Superior temporal gyrus (tissue), 1 donor: ENCODE measurements around the gene LARGE1.
A peak's percentile ranks its signal among the peaks of the same experiment; 100 is the strongest.

ENCODE experiments used
- DNase-seq: peaks from one replicate; pipeline ENCODE4 v3.0.0-alpha.2; 2016; ENCODE audit errors: extremely low spot score

The LARGE1 gene

DNA sequence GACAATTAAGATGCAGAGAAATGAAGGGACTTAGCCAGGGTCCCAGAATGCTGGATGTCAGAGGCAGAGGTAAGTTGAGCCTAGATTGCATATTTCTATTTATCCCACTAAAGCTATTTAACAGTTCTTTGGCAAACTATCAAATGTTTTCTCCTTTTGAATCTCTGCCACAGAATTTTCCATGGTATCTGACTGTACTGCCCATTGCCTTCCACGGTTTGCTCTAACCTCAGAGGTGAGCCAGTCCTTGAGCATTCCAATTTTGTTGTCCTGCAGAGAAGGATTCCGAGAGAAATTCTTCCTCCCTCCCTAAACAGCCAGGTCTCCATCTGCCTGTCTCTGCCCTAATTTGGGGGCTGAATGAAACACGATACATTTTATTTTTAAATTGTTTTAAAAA is 493.8 kb downstream of the LARGE1 start:
- no peak for DNase-seq

DNA sequence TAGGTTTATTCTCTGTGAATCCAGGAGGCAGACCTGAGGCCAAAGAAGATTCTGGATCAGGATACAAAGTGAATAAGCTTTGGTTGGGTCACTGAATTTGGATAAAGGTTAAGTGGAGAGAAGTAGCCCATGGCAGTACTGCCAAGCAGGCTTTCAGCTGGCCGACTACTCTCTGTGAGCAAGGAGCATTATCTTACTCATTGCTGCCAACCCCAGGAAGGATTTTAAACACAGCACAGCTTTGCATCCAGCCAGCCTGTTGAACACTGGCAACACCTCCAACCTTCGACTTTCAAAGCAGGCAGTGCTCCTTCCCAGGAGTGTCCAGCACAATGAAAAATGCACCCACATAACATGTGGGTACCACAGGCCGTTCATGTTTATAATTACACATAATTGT is 498.4 kb downstream of the LARGE1 start:
- DNase-seq, result no peak

DNA sequence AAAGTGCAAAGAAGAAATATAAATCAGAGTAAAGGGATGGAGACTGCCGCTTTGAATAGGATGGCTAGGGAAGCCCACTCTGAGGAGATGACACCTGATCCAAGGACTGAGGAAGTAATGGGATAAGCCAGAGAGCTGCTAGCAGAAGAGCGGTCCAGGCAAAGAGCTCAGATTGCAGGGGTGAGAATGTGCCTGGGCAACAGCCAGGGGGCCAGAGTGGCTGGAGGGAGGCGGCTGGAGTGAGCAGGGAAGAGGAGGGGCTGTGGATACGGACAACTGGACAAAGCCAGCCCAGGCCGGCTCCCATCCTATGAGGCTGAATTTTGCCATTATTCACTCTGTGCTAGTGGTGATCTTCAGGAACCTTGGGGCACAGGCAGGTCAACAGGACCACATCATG is 501.8 kb downstream of the LARGE1 start:
- DNase-seq, result no peak

DNA sequence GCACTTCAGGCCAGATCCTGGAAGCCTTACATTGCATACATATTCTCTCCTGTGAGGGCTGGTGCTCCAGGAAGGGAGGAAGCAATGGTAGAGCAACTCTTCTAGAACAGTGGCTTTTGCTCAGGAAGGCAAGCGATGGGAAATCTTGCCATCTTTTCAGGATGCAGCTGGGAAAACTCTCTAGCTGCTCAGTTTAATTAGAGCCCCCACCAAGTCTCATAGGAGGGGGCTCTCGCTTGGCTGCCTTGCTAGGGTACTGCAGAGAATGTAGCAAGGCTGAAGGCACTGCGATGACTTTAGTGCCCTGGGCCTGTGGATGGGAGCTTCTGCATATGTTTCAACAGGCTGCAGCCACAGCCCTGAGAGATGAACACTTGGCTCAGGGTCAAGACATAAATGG is 504.9 kb downstream of the LARGE1 start:
- no peak for DNase-seq

DNA sequence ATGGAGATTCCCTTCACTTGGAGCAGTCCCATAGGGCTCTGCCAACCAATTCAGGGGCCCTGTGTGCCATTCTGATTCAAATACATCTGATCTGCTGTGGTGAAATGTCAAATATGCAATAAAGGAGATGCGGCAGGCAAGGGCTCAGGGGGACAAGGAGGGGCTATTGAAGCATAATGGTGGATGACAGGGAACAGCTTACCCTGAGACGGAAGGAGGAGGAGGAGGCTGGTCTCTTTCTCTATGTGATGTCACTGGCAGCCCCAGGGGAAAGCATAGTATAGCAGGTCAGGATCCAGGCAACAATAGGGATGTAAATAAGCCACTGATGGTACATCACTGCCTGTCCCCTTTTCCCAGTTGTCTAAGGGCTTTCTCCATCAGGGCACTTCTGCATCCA is 511.2 kb downstream of the LARGE1 start:
- DNase-seq, result no peak

DNA sequence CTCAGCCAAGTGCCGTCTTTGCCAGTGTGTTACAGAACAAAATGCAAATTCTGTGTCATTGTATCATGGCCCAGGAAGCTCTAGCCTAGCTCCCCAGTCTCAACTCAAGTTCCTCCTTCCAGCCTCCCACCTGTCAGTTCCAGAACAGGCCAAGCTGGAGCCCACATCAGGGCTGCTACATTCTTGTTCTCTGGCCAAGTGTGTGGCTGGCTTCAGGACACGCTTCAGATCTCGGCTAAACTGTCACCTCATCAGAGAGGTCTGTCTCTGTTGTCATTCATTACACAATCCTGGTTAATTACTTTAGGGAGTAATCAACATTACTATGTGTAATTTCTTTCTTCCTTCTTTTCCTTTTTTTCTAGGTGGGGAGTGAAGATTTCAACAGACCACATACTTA is 515.1 kb downstream of the LARGE1 start:
- DNase-seq, result no peak

DNA sequence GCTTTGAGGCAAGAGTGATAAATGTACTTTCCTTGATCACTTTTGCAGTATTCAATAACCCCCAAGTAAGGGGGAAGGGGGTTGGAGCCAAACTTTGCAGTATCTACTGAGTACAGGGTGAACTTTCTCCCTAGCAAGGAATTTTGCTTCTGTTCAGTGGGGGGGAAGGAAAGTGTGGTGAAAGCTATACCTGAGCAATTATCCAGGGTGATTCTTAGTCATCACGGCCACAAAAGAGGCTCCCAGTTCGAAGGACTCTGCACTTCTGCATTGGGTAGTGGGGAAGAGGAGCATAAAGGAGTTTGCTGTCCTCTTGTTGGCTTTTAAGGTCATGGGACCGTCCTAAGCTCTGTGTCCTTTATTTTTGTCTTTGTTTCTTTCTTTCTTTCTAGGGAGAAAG is 515.6 kb downstream of the LARGE1 start:
- DNase-seq, result no peak

DNA sequence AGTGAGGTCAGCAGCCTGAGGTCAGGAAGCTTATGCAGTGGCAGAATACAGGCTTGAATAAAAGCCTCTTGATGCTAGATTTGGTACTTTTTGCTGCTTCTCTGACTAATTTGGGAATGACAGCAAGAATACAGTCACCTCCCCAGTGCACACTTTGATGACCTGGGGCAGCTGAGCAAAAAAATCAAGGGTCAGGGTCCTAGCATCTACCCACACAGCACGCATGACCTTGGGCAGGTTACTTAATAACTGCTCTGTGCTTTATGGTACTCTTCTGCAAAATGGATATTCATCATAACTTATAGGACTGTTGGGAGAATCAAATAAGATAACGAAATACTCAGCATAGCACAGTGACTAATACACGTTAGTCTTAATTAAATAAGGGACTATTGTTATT is 518.0 kb downstream of the LARGE1 start:
- no peak for DNase-seq

DNA sequence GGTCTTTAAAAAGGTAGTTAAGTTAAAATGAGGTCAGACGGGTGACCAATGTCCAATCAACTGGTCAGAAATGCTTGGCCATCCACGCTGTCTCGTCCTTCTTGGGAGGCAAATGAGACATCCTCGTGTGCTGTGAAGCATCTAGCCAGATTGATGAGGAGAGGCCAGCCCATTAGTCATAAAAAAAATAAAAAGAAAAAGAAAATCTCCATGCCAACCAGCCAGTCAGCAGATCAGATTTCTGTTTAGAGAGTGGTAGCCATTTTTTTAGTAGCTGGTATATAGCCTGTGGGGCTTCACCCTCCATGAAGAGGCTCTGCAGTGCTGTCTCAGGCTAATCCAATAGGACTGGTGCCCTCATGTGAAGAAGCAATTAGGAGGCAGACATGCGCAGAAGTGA is 519.0 kb downstream of the LARGE1 start:
- no peak for DNase-seq

DNA sequence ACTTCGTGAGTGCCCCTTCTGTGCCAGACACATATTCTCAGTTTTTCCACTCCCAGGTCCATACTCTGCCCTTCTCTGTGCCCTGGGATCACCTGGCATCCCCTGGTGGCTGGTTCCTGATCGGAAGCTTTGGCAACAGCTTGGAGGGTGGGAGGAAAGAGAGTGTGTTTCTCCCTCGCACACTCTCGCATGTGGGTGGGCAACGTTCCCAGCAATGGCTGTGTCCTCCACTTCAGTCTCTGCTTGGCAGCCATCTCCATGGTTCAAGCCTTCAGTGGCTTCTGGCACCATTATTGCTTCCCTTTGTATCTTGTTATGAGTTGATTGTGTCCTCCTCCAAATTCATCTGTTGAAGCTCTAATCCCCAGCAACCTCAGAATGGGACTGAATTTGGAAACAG is 519.4 kb downstream of the LARGE1 start:
- no peak for DNase-seq

DNA sequence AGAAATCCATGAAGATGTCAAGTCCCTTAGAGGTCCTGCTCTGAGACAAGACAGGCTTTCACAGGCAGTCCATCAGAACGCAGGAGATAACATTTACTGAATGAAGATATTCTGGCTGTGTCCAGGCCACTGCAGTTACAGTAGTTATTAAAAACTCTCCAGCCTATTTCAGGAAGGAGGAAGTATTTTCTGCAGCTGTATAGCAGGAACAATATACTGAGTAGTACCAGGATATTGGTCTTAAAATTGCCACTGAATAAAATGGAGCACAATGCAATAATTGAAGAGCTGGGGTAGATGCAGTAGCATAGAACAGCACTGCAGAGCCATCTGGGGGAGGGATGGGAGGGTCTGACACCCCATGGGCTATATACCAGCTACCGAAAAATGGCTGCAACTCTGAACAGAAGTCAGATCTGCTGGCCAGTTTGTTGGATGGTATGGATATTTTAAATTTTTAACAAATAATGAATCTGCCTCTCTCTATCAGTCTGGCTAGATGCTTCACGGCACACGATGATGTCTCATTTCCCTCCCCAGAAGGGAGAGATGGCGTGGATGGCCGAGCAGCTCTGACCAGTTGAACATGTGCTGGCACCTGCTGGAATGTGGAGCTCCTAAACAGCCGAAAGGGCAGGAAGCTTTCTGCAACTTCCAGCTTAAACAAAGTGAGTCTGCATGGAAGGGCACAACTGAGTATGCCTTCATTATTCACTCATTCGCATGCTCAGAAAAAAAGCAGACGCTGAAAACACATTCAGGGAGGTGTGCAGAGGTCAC is 520.0 kb downstream of the LARGE1 start:
- no peak for DNase-seq

DNA sequence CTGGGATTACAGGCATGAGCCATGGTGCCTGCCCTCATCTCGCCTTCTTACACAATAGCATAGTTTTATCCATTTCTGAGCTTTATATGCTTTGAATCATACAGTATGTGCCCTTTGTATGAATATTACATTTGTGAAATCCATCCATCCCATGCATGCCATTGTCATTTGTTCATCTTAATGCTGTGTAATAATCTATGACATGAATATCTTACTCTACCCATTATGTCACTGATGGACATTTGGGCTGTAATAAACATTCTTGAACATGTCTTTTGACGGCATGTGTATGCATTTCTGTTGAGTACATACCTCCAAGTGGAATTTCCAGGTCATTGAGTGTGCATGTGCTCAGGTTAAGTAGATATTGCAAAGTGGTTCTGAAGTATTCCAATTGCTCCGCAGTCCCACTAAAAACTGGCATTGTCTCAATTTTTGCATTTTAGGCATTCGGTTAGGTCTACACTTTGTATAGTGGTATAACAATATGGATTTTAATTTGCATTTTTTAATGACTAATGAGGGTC is 522.8 kb downstream of the LARGE1 start:
- DNase-seq, result no peak

DNA sequence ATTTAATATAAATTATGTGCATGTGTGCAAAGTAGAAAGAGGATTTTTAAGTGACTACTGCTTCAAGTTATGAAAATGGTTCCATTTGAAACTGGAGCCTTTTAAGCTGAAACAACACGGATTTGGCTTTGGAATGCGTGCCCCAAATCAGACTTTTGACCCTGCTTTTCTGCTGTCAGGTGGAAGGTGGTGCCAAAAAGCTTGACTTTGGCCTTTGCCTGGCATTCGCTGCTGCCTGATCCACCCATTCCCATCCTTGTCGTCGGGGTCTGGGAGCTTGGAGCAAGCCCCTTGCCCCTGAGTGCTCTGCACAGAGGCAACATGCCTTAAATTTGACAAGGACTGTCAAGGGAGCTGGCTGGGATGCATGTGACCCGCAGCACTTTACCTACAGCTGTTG is 526.8 kb downstream of the LARGE1 start:
- DNase-seq, result no peak

DNA sequence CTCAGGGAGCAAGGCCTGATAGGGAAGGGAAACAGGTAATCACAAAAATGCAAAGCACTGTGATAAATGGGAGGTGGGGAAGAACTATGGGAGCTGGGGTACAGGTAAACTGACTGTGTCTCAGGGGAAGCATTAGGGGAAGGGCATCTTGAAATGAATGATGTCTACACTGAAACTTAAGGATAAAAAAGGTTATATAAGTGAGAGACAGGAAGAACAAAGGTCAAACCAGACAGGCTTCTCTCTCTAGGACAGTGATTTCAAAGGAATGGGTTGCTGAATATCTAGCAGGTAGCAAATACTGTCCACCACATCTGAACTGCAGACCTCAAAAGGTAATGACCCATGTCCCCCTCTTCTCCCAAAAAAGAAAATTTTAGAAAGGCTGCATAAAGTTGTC is 529.0 kb downstream of the LARGE1 start:
- no peak for DNase-seq

DNA sequence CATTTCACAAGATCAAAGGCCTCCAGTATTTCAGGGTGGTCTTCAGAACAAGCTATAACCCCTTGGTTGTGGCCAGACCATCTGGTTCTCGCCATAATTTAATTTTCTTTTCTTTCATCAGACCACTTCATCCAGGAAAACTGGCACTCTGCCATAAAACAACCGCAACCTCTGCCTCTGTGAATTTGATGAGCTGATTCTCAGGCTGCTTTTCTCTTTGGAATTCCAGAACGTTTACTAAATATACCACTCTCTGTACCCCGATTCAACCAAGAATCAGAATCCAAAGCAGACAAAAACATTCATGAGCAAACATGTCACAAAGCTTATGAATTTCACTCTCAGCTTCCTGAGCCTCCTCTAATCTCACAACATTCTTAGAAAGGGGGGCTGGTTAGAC is 530.3 kb downstream of the LARGE1 start:
- no peak for DNase-seq

DNA sequence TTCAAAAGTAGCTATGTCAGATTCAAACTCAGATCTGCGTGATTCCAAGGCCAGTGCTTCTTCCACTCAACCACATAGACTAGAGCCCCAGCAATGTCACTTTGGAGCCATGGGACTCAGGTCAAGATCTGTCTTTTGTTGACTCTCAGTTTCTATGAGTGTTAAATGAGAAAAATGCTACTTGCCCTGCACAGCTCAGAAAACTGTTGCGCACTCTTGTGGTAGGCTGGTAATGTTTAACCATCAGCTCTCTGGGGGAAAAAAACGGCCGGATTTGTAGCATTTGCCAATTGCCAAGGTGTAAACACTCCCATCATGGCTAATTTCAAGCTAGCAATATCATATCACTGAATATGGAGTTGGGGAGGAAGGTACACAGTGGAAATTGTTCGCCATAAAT is 534.0 kb downstream of the LARGE1 start:
- DNase-seq, result no peak

DNA sequence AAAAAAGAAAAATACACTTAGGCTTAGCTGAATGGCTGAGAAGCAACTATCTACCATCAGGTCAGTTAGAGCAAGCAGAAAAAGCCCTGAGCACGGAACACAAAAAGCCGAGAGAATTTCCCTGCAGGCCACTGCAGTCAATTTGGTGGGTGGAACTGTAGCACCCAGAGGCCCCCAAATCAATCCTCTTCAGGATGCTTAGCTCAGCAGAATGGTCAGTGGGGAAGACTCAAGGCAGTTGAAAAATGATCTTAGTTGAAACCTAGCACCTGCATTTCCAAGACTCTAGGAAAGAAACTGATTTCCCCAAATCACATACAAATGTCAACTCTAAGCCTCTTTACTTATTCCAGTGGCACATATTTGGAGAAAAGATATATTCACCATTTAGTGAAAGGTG is 534.7 kb downstream of the LARGE1 start:
- no peak for DNase-seq

DNA sequence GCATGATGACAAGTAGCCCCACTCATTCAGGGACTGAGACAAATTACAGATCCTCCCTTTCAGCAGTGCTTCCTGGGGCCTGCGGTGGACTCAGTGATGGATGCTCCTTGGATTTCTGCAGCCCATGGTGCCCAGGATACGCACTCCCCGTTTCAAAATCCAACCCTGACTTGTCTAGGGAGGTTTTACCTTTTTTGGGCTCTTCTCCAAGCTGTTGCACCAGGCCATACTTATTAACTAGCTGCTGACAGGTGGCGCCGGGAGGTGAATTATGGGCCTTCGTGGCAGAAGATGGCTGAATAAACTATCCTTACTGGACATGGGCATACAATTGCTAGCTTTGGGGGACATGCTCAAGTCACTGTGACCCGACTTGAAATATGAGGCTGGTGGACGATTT is 537.8 kb downstream of the LARGE1 start:
- DNase-seq, result no peak

DNA sequence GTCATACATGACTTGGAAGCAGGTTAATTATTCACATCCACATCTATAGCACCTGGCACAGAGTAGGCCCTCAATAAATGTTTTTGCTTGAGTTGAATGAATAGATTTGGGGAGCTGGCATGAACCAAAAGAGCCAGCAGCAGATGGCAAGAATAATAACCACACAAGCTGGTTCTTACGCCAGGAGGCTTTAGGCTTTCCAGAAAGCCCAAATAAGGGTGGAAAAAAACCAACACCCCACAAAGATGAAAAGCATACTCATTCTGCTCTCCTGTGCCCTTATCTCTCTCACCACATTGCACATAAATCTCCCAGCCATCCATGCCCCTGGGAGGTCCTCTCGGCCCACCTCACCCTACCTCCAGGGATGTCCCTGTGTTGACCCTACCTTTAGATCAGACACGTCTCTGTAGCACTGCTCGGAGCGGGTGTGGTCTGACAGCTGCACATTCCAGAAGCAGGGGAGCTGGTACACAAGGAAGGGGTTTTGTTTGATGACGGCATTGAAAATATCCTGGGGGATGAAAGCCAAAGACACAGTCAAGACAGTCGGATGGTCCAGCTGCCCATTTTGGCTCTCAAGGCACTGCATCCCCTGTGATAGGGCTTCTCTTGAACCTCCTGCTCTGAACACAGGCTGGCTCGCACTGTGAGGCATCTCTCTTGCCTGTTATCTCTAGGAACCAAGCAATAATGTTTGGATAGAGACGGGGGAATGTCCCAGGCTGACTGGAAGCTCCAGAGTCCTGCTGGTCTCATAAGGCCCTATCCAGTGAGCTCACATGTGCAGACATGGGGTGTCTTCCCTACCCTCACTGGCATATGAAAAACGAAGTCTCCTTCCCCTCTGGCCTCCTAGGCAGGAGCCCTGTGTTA is 538.5 kb downstream of the LARGE1 start:
- peak; percentile 31 for DNase-seq

DNA sequence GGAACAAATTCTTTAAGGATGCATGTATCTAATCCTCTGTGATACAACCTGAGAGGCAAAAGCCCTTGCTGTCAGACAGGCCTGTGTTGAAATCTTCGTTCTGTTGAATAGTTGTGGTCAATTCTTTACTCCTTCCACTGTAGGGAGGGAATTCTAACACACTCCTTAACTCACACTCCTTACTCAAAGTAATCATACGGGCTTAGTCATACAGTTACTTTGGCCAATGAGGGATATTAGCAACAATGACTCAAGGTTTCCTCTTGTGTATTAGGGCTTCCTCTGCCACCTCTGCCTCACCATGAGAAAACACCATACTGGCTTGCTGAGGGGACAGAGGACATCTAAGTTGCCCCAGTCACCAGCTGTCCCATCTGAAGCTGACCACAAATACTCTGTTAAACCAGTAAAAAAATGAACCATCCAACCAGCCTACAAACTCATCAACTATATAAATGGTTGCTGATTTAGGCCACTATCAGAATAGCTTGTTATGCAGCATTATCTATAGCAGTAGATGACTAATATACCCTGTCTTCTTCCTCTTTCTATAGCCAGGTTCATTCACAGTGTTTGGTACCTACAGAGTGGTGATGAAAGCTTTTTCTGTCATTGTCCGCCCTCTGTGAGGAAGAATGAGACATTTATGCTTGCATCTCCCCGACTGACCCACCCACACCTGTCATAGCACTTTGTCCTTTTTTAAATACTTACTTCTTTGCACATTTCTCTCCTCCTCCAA is 539.3 kb downstream of the LARGE1 start:
- DNase-seq, result no peak

DNA sequence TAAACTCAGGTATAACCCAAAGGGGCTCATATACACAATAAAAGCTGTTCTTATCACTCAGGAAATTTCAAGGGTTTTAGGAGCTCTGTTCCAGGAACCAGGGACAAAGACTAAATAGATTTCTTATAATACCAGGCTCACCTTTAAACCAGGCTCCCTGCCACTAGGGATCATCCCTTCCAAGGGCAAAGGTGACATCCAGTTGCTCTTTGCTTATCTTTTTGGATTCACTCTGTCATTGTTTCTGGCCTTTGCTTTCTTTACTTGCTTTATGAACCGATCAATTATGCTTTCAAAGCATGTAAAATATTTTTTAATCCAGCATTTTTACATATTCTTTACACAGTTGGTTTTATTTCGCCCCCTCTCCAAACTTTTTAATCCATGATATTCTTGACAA is 540.4 kb downstream of the LARGE1 start:
- no peak for DNase-seq

DNA sequence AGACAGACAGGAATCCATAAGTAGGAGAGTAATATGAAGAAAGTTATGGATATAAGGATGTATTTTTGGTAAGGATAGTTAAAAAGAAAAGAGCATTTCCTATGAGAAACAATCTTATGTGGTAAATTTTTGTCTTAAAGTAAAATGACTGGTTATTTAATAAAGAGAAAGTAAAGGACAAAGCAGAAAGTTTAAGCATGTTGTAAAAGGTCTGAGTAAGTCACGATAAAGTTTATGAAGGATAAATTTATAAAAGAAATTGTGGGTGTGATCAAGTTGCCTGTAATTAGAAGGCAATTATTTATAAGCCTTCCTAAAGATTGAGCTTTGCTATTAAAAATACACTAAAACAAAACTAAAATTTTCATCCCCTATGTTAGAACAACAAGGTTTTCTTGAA is 547.4 kb downstream of the LARGE1 start:
- DNase-seq, result no peak
